SK-N-SH treated with all-trans-retinoic acid at 6 μM for 48 hours (cell line): ENCODE results near the gene NRG4.

Source experiments
- PATZ1 ChIP-seq: fragments of 250-450 bp; sonication (Bioruptor Pico); IDR thresholded peaks from 2 replicates; pipeline ENCODE4 v1.8.0; 2020; ENCODE audit warnings: mild to moderate bottlenecking, moderate library complexity, borderline replicate concordance
- SNAI2 ChIP-seq: fragments of 250-450 bp; sonication (Bioruptor Pico); IDR thresholded peaks from 2 replicates; pipeline ENCODE4 v1.5.0; 2020; ENCODE audit warnings: mild to moderate bottlenecking, moderate library complexity

GRCh38 chr15:75905231-75905630 lies 107.0 kb downstream of the NRG4 start:
- TF ChIP-seq PATZ1 (CRISPR knock-in tag): no peak
- no peak for TF ChIP-seq SNAI2 (CRISPR knock-in tag)
